Activated CD4-positive, alpha-beta T cell treated with anti-CD3 and anti-CD28 coated beads, Interleukin-2, amount 50 U/mL, for 1 hour (primary cell): ENCODE results near the gene CA5A.
A peak's percentile ranks its signal among the peaks of the same experiment; 100 is the strongest.
"Not testable (repeated sequence)": the region's sequence is repeated elsewhere in the genome, so short reads cannot be mapped to it uniquely, and the experiment has no call there.

Source experiments
- DNase-seq: peaks from one replicate; pipeline ENCODE4 v3.0.0-alpha.2; 2020

CA5A gene

GRCh38 chr16:87862597-87863326, 73.6 kb downstream of the CA5A start:
- not testable (repeated sequence) for DNase-seq

GRCh38 chr16:87861300-87862099, 74.8 kb downstream of the CA5A start:
- DNase-seq, result not testable (repeated sequence)

- no peak for DNase-seq
Measured at GRCh38 chr16:87860553-87861299, 75.6 kb downstream of the CA5A start.

- DNase-seq, result not testable (repeated sequence)
Measured at GRCh38 chr16:87858151-87858993, 78.0 kb downstream of the CA5A start.

GRCh38 chr16:87856791-87857228, 79.5 kb downstream of the CA5A start:
- no peak for DNase-seq

GRCh38 chr16:87855852-87856715, 80.2 kb downstream of the CA5A start:
- no peak for DNase-seq

- DNase-seq, result no peak
Measured at GRCh38 chr16:87854907-87855683, 81.2 kb downstream of the CA5A start.

GRCh38 chr16:87854053-87854906, 82.0 kb downstream of the CA5A start:
- no peak for DNase-seq

- peak; percentile 89 for DNase-seq
Measured at GRCh38 chr16:87853411-87854052, 82.8 kb downstream of the CA5A start.

- no peak for DNase-seq
Measured at GRCh38 chr16:87851601-87852000, 84.7 kb downstream of the CA5A start.

- DNase-seq, result no peak
Measured at GRCh38 chr16:87851141-87851587, 85.2 kb downstream of the CA5A start.

- DNase-seq, result peak; percentile 79
Measured at GRCh38 chr16:87850009-87851006, 86.0 kb downstream of the CA5A start.

GRCh38 chr16:87849419-87850008, 86.8 kb downstream of the CA5A start:
- DNase-seq, result no peak

- no peak for DNase-seq
Measured at GRCh38 chr16:87848676-87849345, 87.5 kb downstream of the CA5A start.

GRCh38 chr16:87847785-87848675, 88.3 kb downstream of the CA5A start:
- DNase-seq, result no peak

- no peak for DNase-seq
Measured at GRCh38 chr16:87847467-87847784, 88.9 kb downstream of the CA5A start.
